Prostate gland (tissue), 2 donors: ENCODE data around the gene ZNF576. TPM values are rescaled to one million over a fixed set of nuclear protein-coding genes. Genes with fewer than 3 reads are reported as not detected.

Source experiments
- DNase-seq: peaks from one replicate; pipeline ENCODE4 v3.0.0-alpha.2; 2019; ENCODE audit warnings: low spot score
- H3K27ac ChIP-seq, 2 donors: fragments of 200-600 bp; sonication (generic); 2 replicates each; pipeline ENCODE4 v1.5.1; 2017 to 2019
- H3K27me3 ChIP-seq: fragments of 200-600 bp; sonication (generic); replicated peaks from 2 replicates; pipeline ENCODE4 v1.5.1; 2019; ENCODE audit not compliant: insufficient read depth
- H3K36me3 ChIP-seq, 2 donors: fragments of 200-600 bp; sonication (generic); 1 replicate in 1 of 2; 2 replicates in 1 of 2; pipeline versions ENCODE4 v1.5.1 to v1.8.1; 2017 to 2019
- H3K4me1 ChIP-seq: fragments of 200-600 bp; sonication (generic); replicated peaks from 2 replicates; pipeline ENCODE4 v1.5.1; 2019
- H3K4me3 ChIP-seq, 2 donors: fragments of 200-600 bp; sonication (generic); 2 replicates each; pipeline ENCODE4 v1.5.1; 2017 to 2019
- H3K9me3 ChIP-seq: fragments of 200-600 bp; sonication (generic); 2 replicates; pipeline ENCODE4 v1.5.1; 2017
- CTCF ChIP-seq, 4 experiments: fragments of 200-600 bp in 2 of 4; fragments of 450-650 bp in 2 of 4; sonication (generic) in 2 of 4; IDR thresholded peaks; 1 replicate in 3 of 4; 2 replicates in 1 of 4; pipeline ENCODE4 v1.5.1; 2016 to 2019; ENCODE audit warnings: antibody characterized with exemption in 4 of 4, mild to moderate bottlenecking in 2 of 4, moderate library complexity in 2 of 4
- POLR2A ChIP-seq: fragments of 450-650 bp; IDR thresholded peaks from one replicate; pipeline ENCODE4 v1.6.1; 2016; ENCODE audit warnings: antibody characterized with exemption, mild to moderate bottlenecking
- POLR2AphosphoS5 ChIP-seq: sonication (generic); formaldehyde crosslinking; IDR thresholded peaks from one replicate; pipeline ENCODE4 v1.6.1; 2017; ENCODE audit warnings: antibody characterized with exemption
- WGBS: methylation state at CpG from one replicate; pipeline ENCODE4 v1.1.5; 2018; 5-methylcytosine and 5-hydroxymethylcytosine counted together
- intact Hi-C: fragments of 100-400 bp; cut with DNase I; formaldehyde crosslinking; loops from one replicate; pipeline ENCODE4 v1.14.2; 2022
- total RNA-seq, 2 donors: library from RNA; depleted of rRNA; stranded (reverse); fragments of >200 nt; gene quantifications; one replicate each; pipeline ENCODE4 v1.1.0, GENCODE V29; 2016

ZNF576 gene
- total RNA-seq, 2 donors from 2014 or later: 25.1 to 30.6 TPM

DNA sequence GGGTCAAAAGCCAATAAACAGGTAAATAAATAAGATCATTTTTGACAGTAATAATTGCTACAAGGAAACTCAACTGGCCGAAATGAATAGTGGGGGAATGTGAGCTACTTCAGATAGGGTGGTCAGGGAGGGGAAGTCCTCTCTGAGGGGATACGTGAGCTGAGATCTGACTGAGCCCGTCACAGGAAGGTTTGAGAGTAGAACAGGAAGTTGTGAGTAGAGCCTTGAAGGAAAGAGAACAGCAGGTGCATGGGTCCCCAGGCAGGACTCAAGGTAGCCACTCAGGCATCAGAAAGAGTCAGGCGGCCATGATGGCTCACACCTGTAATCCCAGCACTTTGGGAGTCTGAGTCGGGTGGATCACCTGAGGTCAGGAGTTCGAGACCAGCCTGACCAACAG, 6.7 kb upstream of the ZNF576 start:
- H3K4me1 ChIP-seq: peaks cover 4% of the 10 kb centered on the region
- no peaks in the 10 kb centered on the region for H3K27me3 ChIP-seq

GRCh38 chr19:43591904-43592772, 4.3 kb upstream of the ZNF576 start:
- Histone ChIP-seq H3K36me3 (peaks cover 3 to 12% of the 10 kb centered on the region in 2 donors), H3K27ac (no peak overlapping the region), H3K4me3 (no peak overlapping the region), H3K27me3 (no peaks in the 10 kb centered on the region), H3K4me1 (peaks cover 8% of the 10 kb centered on the region), H3K9me3 (no peaks in the 10 kb centered on the region)
- WGBS: 95% methylated on average over 52 of the region's 63 CpGs
- no peak for DNase-seq
- intact Hi-C loops: no loop called here
- TF ChIP-seq POLR2A (no peak), CTCF (IDR thresholded peaks at IDR 0.05) (no peak), POLR2AphosphoS5 (no peak)

More for the DNA sequence above, 6.7 kb upstream of the ZNF576 start:
- H3K36me3 ChIP-seq: peaks cover 3 to 12% of the 10 kb centered on the region in 2 donors
- TF ChIP-seq CTCF (IDR thresholded peaks at IDR 0.05): no peak
- TF ChIP-seq POLR2AphosphoS5: no peak
- TF ChIP-seq POLR2A: no peak
- H3K27ac ChIP-seq: no peak overlapping the region
- DNase-seq: no peak
- intact Hi-C loops: no loop called here
- H3K4me3 ChIP-seq: no peak overlapping the region
- H3K9me3 ChIP-seq: no peaks in the 10 kb centered on the region
- WGBS: 86% methylated on average over 6 of the region's 6 CpGs

DNA sequence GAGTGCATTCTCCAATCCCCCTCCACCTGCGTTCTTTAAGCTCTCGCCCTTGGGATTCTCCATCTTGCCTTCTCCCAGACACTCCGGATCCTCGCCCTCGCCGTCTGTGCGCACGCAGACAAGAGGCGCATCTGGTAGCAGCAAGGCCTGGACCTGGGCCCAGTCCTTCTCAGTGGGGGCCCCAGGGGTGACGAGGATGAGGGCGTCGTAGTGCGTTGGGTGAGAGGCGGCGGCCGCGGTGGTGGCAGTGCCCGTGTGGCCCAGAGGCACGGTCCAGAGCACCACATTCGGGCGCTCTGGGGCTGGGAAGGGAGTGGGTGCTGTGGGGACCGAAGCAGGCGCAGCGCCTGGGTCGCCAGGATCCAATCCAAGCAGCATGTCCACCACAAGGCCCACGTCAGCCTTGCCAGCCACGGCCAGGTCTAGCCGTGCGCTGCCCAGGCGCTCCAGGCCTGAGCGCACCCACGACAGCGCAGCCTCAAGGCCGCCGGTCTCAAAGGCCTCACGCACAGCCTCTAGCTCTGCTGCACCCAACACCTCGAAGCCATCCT, 3.5 kb upstream of the ZNF576 start:
- no peaks in the 10 kb centered on the region for H3K9me3 ChIP-seq
- 91% methylated on average over 37 of the region's 37 CpGs for WGBS
- no peak for DNase-seq
- H3K27ac ChIP-seq: no peak overlapping the region
- intact Hi-C loops: no loop called here
- H3K27me3 ChIP-seq: no peaks in the 10 kb centered on the region
- TF ChIP-seq POLR2AphosphoS5: no peak
- TF ChIP-seq POLR2A: no peak
- TF ChIP-seq CTCF (IDR thresholded peaks at IDR 0.05): no peak
- H3K4me1 ChIP-seq: peaks cover 10% of the 10 kb centered on the region
- H3K36me3 ChIP-seq: peaks cover 3 to 12% of the 10 kb centered on the region in 2 donors
- H3K4me3 ChIP-seq: no peak overlapping the region

- DNase-seq: no peak
- Histone ChIP-seq H3K36me3 (peaks cover 0 to 16% of the 10 kb centered on the region in 2 donors), H3K4me3 (peak overlapping the region in 1 of 2 donors; percentile 59), H3K27me3 (no peaks in the 10 kb centered on the region), H3K9me3 (no peaks in the 10 kb centered on the region), H3K27ac (peak overlapping the region; percentile 94 to 97), H3K4me1 (peaks cover 15% of the 10 kb centered on the region)
- 89% methylated on average over 10 of the region's 10 CpGs for WGBS
- intact Hi-C loops: loop anchor here (2.0 kb wide), 1 partner anchor 59 kb away; no protein-coding TSS in a partner anchor
- TF ChIP-seq CTCF (IDR thresholded peaks at IDR 0.05) (no peak), POLR2AphosphoS5 (no peak), POLR2A (no peak)
These were observed 2.2 kb upstream of the ZNF576 start for GRCh38 chr19:43594081-43594697.
